H1 (cell line): Measurements from ENCODE around the gene TCF7. TPM values are rescaled to one million over a fixed set of nuclear protein-coding genes. Genes with fewer than 3 reads are reported as not detected.

ENCODE experiments used
- CTCF ChIA-PET: fragments of 300-600 bp; sonication (Branson Sonifier 250); formaldehyde crosslinking; loops from one replicate; lab custom pipeline; 2021; ENCODE audit not compliant: partially characterized antibody; lab: Charles Lee
- POLR2A ChIA-PET: fragments of 300-600 bp; sonication (Branson Sonifier 250); formaldehyde crosslinking; loops from one replicate; lab custom pipeline; 2021; ENCODE audit warnings: inconsistent platforms; ENCODE audit not compliant: partially characterized antibody; lab: Charles Lee
- DNase-seq, 2 experiments: peaks; one replicate each; pipeline versions ENCODE4 v3.0.0 to v3.0.0-alpha.2; 2010 to 2022; ENCODE audit warnings: low spot score in 2 of 2, low read depth in 1 of 2, mixed read lengths in 1 of 2
- FAIRE-seq: peaks from 2 replicates; lab custom pipeline; 2011; peaks lifted over from hg19 to GRCh38; lab: Jason Lieb, UNC
- H2AFZ ChIP-seq: 2 replicates; pipeline ENCODE4 v1.8.1; 2012; ENCODE audit warnings: low read length, inconsistent platforms
- H2AK5ac ChIP-seq: 2 replicates; pipeline ENCODE4 v1.6.1; 2013; ENCODE audit warnings: low read depth, low read length
- H2BK120ac ChIP-seq: replicated peaks from 2 replicates; pipeline ENCODE3; 2013; ENCODE audit warnings: low read depth, low read length, inconsistent platforms
- H2BK12ac ChIP-seq: 2 replicates; pipeline ENCODE4 v1.6.1; 2013; ENCODE audit warnings: low read depth, low read length
- H2BK15ac ChIP-seq: 2 replicates; pipeline ENCODE4 v1.6.1; 2013; ENCODE audit warnings: low read length
- H2BK20ac ChIP-seq: 2 replicates; pipeline ENCODE4 v1.6.1; 2013; ENCODE audit warnings: low read length
- H2BK5ac ChIP-seq: 2 replicates; pipeline ENCODE4 v1.6.1; 2013; ENCODE audit warnings: low read depth, low read length
- H3K14ac ChIP-seq: 2 replicates; pipeline ENCODE4 v1.6.1; 2013; ENCODE audit warnings: inconsistent platforms; ENCODE audit not compliant: insufficient read length
- H3K18ac ChIP-seq: 2 replicates; pipeline ENCODE4 v1.6.1; 2013; ENCODE audit warnings: low read length; ENCODE audit errors: extremely low read depth
- H3K23ac ChIP-seq: 2 replicates; pipeline ENCODE4 v1.6.1; 2013; ENCODE audit warnings: inconsistent platforms; ENCODE audit not compliant: insufficient read length
- H3K23me2 ChIP-seq: 2 replicates; pipeline ENCODE4 v1.6.1; 2013; ENCODE audit warnings: low read depth, low read length
- H3K27ac ChIP-seq: 2 replicates; pipeline ENCODE4 v1.6.1; 2011; ENCODE audit warnings: low read depth, low read length, inconsistent platforms
- H3K27me3 ChIP-seq, 4 experiments: replicated peaks in 1 of 4; 1 replicate in 1 of 4; 2 replicates in 3 of 4; pipeline versions ENCODE4 v1.6.1 to v1.8.1; 2011 to 2013; ENCODE audit warnings: low read length in 3 of 4, mild to moderate bottlenecking in 3 of 4, inconsistent platforms in 2 of 4, mixed read lengths in 2 of 4, moderate library complexity in 1 of 4; ENCODE audit not compliant: control insufficient read depth in 3 of 4, insufficient read depth in 3 of 4; ENCODE audit errors: extremely low read depth in 1 of 4
- H3K36me3 ChIP-seq, 4 experiments: 2 replicates each; pipeline versions ENCODE4 v1.6.1 to v1.8.1; 2011 to 2013; ENCODE audit warnings: mild to moderate bottlenecking in 4 of 4, low read length in 3 of 4, moderate library complexity in 2 of 4, control low read depth in 1 of 4, inconsistent platforms in 1 of 4; ENCODE audit not compliant: insufficient read depth in 4 of 4, control insufficient read depth in 2 of 4
- H3K4ac ChIP-seq: replicated peaks from 2 replicates; pipeline ENCODE3; 2013; ENCODE audit warnings: low read length, low read depth, mixed read lengths, inconsistent platforms; ENCODE audit not compliant: insufficient read length
- H3K4me1 ChIP-seq, 4 experiments: replicated peaks in 1 of 4; 1 replicate in 1 of 4; 2 replicates in 3 of 4; pipeline versions ENCODE4 v1.6.1 to v1.8.1; 2011 to 2013; ENCODE audit warnings: low read length in 3 of 4, inconsistent platforms in 2 of 4, mixed read lengths in 1 of 4; ENCODE audit not compliant: insufficient read depth in 4 of 4, control insufficient read depth in 3 of 4
- H3K4me2 ChIP-seq, 2 experiments: 2 replicates each; pipeline versions ENCODE4 v1.6.1 to v1.8.1; 2011 to 2013; ENCODE audit warnings: low read depth in 2 of 2, low read length in 2 of 2, control low read depth in 1 of 2, inconsistent platforms in 1 of 2, mild to moderate bottlenecking in 1 of 2; ENCODE audit not compliant: insufficient read depth in 1 of 2
- H3K4me3 ChIP-seq, 4 experiments: fragments of 200-600, 300-600 bp in 1 of 4; sonication (generic), shearing (Covaris generic), sonication (Bioruptor Twin) in 1 of 4; 2 replicates each; pipeline versions ENCODE4 v1.5.1 to v1.8.1; 2011 to 2016; ENCODE audit warnings: low read length in 4 of 4, low read depth in 3 of 4, control low read depth in 2 of 4, inconsistent platforms in 2 of 4, mild to moderate bottlenecking in 2 of 4, mixed read lengths in 1 of 4, moderate library complexity in 1 of 4; ENCODE audit not compliant: insufficient read depth in 2 of 4; ENCODE audit errors: extremely low read depth in 1 of 4
- H3K56ac ChIP-seq: replicated peaks from 2 replicates; pipeline ENCODE3; 2013; ENCODE audit warnings: low read depth, mild to moderate bottlenecking, mixed read lengths, low read length, inconsistent platforms; ENCODE audit not compliant: insufficient read length
- H3K79me1 ChIP-seq: 2 replicates; pipeline ENCODE4 v1.6.1; 2013; ENCODE audit warnings: low read depth, low read length, control low read depth
- H3K79me2 ChIP-seq, 2 experiments: 2 replicates each; pipeline versions ENCODE4 v1.6.1 to v1.8.1; 2012 to 2013; ENCODE audit warnings: low read length in 2 of 2, mild to moderate bottlenecking in 2 of 2, inconsistent platforms in 1 of 2; ENCODE audit not compliant: insufficient read depth in 2 of 2, control insufficient read depth in 1 of 2
- H3K9ac ChIP-seq, 4 experiments: replicated peaks in 1 of 4; 1 replicate in 1 of 4; 2 replicates in 3 of 4; pipeline versions ENCODE4 v1.6.1 to v1.8.1; 2011 to 2013; ENCODE audit warnings: low read depth in 3 of 4, low read length in 3 of 4, control low read depth in 2 of 4, mild to moderate bottlenecking in 2 of 4, moderate library complexity in 2 of 4, inconsistent platforms in 1 of 4; ENCODE audit errors: extremely low read depth in 1 of 4
- H3K9me3 ChIP-seq, 2 experiments: 2 replicates each; pipeline versions ENCODE4 v1.6.1 to v1.8.1; 2012 to 2013; ENCODE audit warnings: mild to moderate bottlenecking in 2 of 2, moderate library complexity in 2 of 2, control low read depth in 1 of 2, inconsistent platforms in 1 of 2, low read depth in 1 of 2, low read length in 1 of 2, mixed read lengths in 1 of 2; ENCODE audit not compliant: insufficient read depth in 2 of 2
- H4K20me1 ChIP-seq, 2 experiments: replicated peaks in 1 of 2; 2 replicates each; pipeline versions ENCODE3 to v1.8.1; 2011 to 2013; ENCODE audit warnings: inconsistent platforms in 2 of 2, low read length in 2 of 2, mild to moderate bottlenecking in 1 of 2; ENCODE audit not compliant: insufficient read depth in 2 of 2, control insufficient read depth in 1 of 2
- H4K5ac ChIP-seq: 2 replicates; pipeline ENCODE4 v1.6.1; 2013; ENCODE audit warnings: low read length, low read depth, mixed read lengths, inconsistent platforms; ENCODE audit not compliant: insufficient read length
- H4K8ac ChIP-seq: 2 replicates; pipeline ENCODE4 v1.8.0; 2013; ENCODE audit warnings: mild to moderate bottlenecking, moderate library complexity, low read length, inconsistent platforms; ENCODE audit not compliant: insufficient read depth; ENCODE audit errors: extremely low read depth
- H4K91ac ChIP-seq: replicated peaks from 2 replicates; pipeline ENCODE3; 2013; ENCODE audit warnings: low read length, mixed read lengths, inconsistent platforms; ENCODE audit not compliant: insufficient read length
- TCF12 ChIP-seq: IDR thresholded peaks from 2 replicates; pipeline ENCODE4 v1.6.1; 2011; ENCODE audit warnings: low read depth, mild to moderate bottlenecking, low read length
- WGBS, 2 experiments: shearing (Covaris generic) in 1 of 2; methylation state at CpG; one replicate each; pipeline versions ENCODE4 v1.1.6 to v1.1.7; 2013 to 2015; ENCODE audit warnings: low lambda C conversion rate in 2 of 2, mixed read lengths in 2 of 2, inconsistent platforms in 1 of 2, low coverage in 1 of 2, missing lambda C conversion rate in 1 of 2; ENCODE audit not compliant: insufficient replicate concordance in 2 of 2, insufficient coverage in 1 of 2, insufficient read length in 1 of 2; ENCODE audit errors: extremely low coverage in 1 of 2, missing lambda C conversion rate in 1 of 2; 5-methylcytosine and 5-hydroxymethylcytosine counted together
- polyA plus RNA-seq, 7 experiments: library from polyadenylated mRNA; depleted of rRNA in 3 of 7; stranded (reverse) in 5 of 7; unstranded in 2 of 7; fragments of >200 nt in 5 of 7; fragments of 200-250 nt in 2 of 7; gene quantifications; 1 replicate in 5 of 7; 2 replicates in 1 of 7; 4 replicates in 1 of 7; pipeline versions ENCODE4 v1.2.1 to v1.2.3, GENCODE V29; 2011 to 2013; ENCODE audit warnings: missing spikeins in 2 of 7, mixed read lengths in 2 of 7
- total RNA-seq: library from RNA; stranded (reverse); fragmentation: NEBNext Ultra II Directional; extraction: Animal tissue kit (Norgen Biotek cat#: 25700); gene quantifications from 2 replicates; pipeline ENCODE4 v1.2.1, GENCODE V29; 2021

Gene TCF7
- total and polyA plus RNA-seq, 2 of the 8 experiments (the other 6 are each of a cell fraction or from before 2014, with no cell fraction given), result 4.7 to 8.5 TPM

- CTCF ChIA-PET, result interaction anchor here (0.6 to 4.0 kb wide), 10 partner anchors 12 to 344 kb away, joined by 3 to 34 read pairs (median 4); no protein-coding TSS in a partner anchor
- no peak overlapping the region for H3K4me2 ChIP-seq
- no peak overlapping the region for H3K4me3 ChIP-seq
- H3K56ac ChIP-seq, result no peak overlapping the region
- no peak overlapping the region for H3K27ac ChIP-seq
- H3K4ac ChIP-seq, result no peak overlapping the region
- no peak overlapping the region for H4K91ac ChIP-seq
- no peak overlapping the region for H2BK120ac ChIP-seq
- peaks cover 0 to 7% (median 2%) of the 10 kb centered on the region in 4 experiments; a peak in 4 of 7 replicates for H3K4me1 ChIP-seq
- no peak overlapping the region for H3K14ac ChIP-seq
- no peaks in the 10 kb centered on the region for H3K79me1 ChIP-seq
- H2BK15ac ChIP-seq, result no peak overlapping the region
- no peak overlapping the region for H3K23ac ChIP-seq
- POLR2A ChIA-PET, result interaction anchor here (1.0 to 1.7 kb wide), 2 partner anchors 29 to 103 kb away, joined by 3 to 4 read pairs; no protein-coding TSS in a partner anchor
- no peak overlapping the region for H2BK12ac ChIP-seq
- H4K8ac ChIP-seq, result no peak overlapping the region
- peaks cover 0 to 8% (median 3%) of the 10 kb centered on the region in 4 experiments; a peak in 4 of 7 replicates for H3K27me3 ChIP-seq
- WGBS, 2 experiments, result 92% methylated on average over 8 of the region's 8 CpGs; no CpG with 5 or more reads in 1 of the 2 experiments
- no peak overlapping the region for H2BK20ac ChIP-seq
- no peak overlapping the region for H2BK5ac ChIP-seq
- no peak for TF ChIP-seq TCF12
- no peaks in the 10 kb centered on the region for H4K20me1 ChIP-seq
- H4K5ac ChIP-seq, result no peak overlapping the region
- H3K79me2 ChIP-seq, result no peaks in the 10 kb centered on the region
- FAIRE-seq, result no peak
- H3K36me3 ChIP-seq, result no peaks in the 10 kb centered on the region; a peak in 1 of 8 replicates
- no peak overlapping the region for H3K9ac ChIP-seq
- no peak overlapping the region for H3K18ac ChIP-seq
- H2AK5ac ChIP-seq, result no peak overlapping the region
- H3K23me2 ChIP-seq, result peaks cover 6% of the 10 kb centered on the region; the same call in 1 of the 2 replicates
- no peak for DNase-seq
- no peaks in the 10 kb centered on the region for H3K9me3 ChIP-seq
- no peak overlapping the region for H2AFZ ChIP-seq
Observed at GRCh38 chr5:134072471-134073210, 41.8 kb upstream of the TCF7 start.
